NB4 (cell line): Measurements from ENCODE around the gene SFMBT2.

Source experiments
- DNase-seq: peaks from one replicate; pipeline ENCODE4 v3.0.0; 2010; ENCODE audit warnings: low read depth
- H3K4me3 ChIP-seq: one replicate; pipeline ENCODE4 v1.5.1; 2011; ENCODE audit warnings: mild to moderate bottlenecking, low read depth, low read length, moderate library complexity
- MYC ChIP-seq: IDR thresholded peaks from 2 replicates; pipeline ENCODE4 v1.6.1; 2011; ENCODE audit warnings: low read depth, low read length
- POLR2A ChIP-seq: IDR thresholded peaks from 2 replicates; pipeline ENCODE4 v1.6.1; 2011; ENCODE audit warnings: mild to moderate bottlenecking; ENCODE audit not compliant: insufficient read length; ENCODE audit errors: extremely low read depth
- TF ChIP-seq, protein P1 (sequence below): IDR thresholded peaks from one replicate; pipeline ENCODE4 v1.5.1; 2012; ENCODE audit warnings: low read depth, low read length
- TF ChIP-seq, protein P2 (sequence below): IDR thresholded peaks from 2 replicates; pipeline ENCODE4 v1.6.1; 2011; ENCODE audit warnings: low read depth, low read length

SFMBT2 gene

DNA sequence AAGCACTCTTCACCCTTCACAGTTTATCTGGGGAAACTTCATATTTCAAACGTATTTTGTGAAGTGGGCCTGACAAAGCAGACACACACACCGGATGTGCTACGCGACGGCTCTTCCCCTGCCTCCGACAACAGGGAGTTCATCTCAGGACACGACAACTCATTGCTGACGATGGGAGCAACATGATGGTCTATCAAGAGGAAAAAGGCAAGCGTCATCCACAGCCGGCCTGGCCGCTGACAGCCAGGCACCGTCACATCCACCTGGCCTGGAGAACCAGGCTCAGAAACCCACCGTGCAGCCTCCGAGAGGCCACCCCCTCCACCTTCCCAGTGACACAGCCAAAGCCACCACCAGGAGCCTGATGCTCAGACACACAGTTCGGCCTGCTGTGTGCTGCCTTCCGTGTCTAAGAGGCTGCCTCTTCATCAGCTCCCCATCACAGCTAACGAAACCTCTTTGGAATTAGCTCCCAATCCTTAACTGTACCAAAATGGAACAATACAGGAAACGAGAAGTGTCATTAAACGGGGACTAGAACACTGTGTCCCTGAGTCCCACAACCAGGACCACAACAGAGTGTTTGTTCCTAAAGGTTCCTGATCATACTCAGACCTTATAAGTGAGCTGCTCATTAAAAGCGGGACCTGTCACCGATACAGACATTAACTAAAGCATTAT is 76.7 kb downstream of the SFMBT2 start:
- TF ChIP-seq POLR2A = no peak
- TF ChIP-seq, protein P1, sequence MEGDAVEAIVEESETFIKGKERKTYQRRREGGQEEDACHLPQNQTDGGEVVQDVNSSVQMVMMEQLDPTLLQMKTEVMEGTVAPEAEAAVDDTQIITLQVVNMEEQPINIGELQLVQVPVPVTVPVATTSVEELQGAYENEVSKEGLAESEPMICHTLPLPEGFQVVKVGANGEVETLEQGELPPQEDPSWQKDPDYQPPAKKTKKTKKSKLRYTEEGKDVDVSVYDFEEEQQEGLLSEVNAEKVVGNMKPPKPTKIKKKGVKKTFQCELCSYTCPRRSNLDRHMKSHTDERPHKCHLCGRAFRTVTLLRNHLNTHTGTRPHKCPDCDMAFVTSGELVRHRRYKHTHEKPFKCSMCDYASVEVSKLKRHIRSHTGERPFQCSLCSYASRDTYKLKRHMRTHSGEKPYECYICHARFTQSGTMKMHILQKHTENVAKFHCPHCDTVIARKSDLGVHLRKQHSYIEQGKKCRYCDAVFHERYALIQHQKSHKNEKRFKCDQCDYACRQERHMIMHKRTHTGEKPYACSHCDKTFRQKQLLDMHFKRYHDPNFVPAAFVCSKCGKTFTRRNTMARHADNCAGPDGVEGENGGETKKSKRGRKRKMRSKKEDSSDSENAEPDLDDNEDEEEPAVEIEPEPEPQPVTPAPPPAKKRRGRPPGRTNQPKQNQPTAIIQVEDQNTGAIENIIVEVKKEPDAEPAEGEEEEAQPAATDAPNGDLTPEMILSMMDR = no peak
- TF ChIP-seq MYC = no peak
- TF ChIP-seq, protein P2, sequence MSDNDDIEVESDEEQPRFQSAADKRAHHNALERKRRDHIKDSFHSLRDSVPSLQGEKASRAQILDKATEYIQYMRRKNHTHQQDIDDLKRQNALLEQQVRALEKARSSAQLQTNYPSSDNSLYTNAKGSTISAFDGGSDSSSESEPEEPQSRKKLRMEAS = no peak
- no peak for DNase-seq

DNA sequence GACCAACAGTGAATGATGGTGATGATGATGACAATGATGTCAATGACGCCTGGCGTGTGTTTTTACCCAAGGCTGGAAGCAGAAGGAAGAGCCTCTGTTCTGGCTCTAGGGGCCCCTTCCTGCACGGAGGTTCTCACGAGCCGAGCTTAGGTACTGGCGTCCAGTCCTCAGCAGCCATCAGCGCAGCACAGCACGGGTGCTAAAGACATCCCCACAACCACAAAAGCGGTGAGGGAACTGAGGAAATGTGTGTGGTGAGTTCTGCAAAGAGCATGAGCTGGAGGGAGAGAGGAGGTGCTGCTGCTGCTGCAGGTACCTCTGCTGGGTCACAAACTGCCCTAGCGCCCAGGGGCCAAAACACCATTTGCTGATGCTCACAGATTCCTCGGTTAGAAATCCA is 81.6 kb downstream of the SFMBT2 start:
- DNase-seq = no peak
- no peak overlapping the region for H3K4me3 ChIP-seq
- TF ChIP-seq MYC (no peak), POLR2A (no peak)
- TF ChIP-seq, protein P1 = no peak
- TF ChIP-seq, protein P2 = no peak

More for the DNA sequence above, 76.7 kb downstream of the SFMBT2 start:
- H3K4me3 ChIP-seq = no peak overlapping the region

DNA sequence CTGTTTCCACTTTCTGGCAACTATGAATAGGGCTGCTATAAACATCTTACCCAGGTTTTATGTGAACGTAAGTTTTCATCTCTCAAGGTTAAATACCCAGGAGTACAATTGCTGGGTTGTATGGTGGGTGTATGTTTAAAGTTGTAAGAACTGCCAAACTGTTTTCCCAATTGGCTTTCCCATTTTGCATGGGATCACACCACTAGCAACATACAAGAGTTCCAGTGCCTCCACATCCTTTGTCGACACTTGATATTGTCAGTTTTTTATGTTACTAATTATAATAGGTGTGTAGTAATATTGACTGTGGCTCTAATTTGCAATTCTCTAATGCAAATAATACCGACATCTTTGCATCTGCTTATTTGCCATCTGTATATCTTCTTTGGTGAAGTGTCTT is 82.9 kb downstream of the SFMBT2 start:
- no peak for TF ChIP-seq POLR2A
- TF ChIP-seq, protein P1 = no peak
- TF ChIP-seq, protein P2 = no peak
- TF ChIP-seq MYC = no peak
- no peak overlapping the region for H3K4me3 ChIP-seq
- no peak for DNase-seq

DNA sequence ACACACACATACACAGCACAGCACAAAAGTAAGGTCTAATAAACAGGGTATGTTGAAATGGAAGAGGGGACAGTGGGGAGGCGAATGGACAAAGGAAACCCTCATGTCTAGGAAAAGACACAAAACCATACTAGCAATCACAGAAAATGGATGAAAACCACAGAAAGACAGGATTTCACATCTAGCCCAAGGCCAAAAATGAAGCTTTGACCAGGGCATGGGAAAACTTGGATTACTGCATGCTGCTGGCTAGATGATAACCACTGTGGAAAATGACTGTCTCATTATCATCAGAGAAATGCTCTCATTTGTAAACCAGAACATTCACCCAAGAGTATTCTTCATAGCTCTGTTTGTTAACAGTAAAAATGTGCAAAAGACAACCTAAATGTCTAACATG is 88.2 kb downstream of the SFMBT2 start:
- TF ChIP-seq, protein P2 = no peak
- no peak for TF ChIP-seq MYC
- TF ChIP-seq, protein P1 = no peak
- no peak for TF ChIP-seq POLR2A
- H3K4me3 ChIP-seq = no peak overlapping the region
- no peak for DNase-seq

DNA sequence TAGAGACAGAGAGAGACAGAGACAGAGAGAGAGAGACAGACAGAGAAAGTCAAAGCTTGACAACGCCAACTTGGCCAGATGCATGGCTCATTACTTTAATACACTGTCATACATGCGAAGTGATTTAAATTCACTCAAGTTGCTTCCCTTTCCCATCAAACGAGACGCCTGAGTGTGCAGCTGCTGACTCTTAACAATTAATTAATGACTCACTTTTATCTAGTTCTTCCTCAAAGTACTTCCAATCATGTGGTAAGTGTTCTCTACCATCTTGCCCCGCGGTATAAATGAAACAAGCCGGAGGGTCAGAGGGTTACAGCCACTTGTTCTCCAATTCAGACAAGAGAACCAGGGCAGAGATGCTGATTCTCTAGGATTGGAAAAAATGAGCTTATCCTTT is 90.8 kb downstream of the SFMBT2 start:
- H3K4me3 ChIP-seq = no peak overlapping the region

More for the DNA sequence above, 90.8 kb downstream of the SFMBT2 start:
- no peak for DNase-seq
- TF ChIP-seq POLR2A (no peak), MYC (no peak)
- TF ChIP-seq, protein P2 = no peak
- TF ChIP-seq, protein P1 = no peak
